Measurements from ENCODE around the gene KDM4C. TPM values are rescaled to one million over a fixed set of nuclear protein-coding genes. Genes with fewer than 3 reads are reported as not detected.

KDM4C gene
- total RNA-seq, 1 experiment from 2014 or later = 4.8 TPM

- no TSS peak for BruUV-seq (replicated peaks)
- TF ChIP-seq CTCF (conservative IDR thresholded peaks at IDR 0.05; ENCODE audit: low read depth, low read length) (no peak), EZH2 (IDR thresholded peaks at IDR 0.05; ENCODE audit: borderline replicate concordance, low read depth, low read length, poor library complexity, severe bottlenecking) (no peak)
- Histone ChIP-seq H3K9me3 (ENCODE audit: low read depth, low read length, poor library complexity, severe bottlenecking) (no peaks in the 10 kb centered on the region), H3K27ac (ENCODE audit: low read depth, low read length, poor library complexity, severe bottlenecking) (no peak overlapping the region), H3K4me3 (ENCODE audit: low read depth, low read length, poor library complexity, severe bottlenecking) (no peak overlapping the region), H3K36me3 (ENCODE audit: insufficient read depth, low read length, poor library complexity, severe bottlenecking) (no peaks in the 10 kb centered on the region), H3K4me1 (ENCODE audit: insufficient read depth, low read length, poor library complexity, severe bottlenecking) (no peaks in the 10 kb centered on the region), H3K27me3 (replicated peaks; ENCODE audit: insufficient read depth, low read depth, low read length, poor library complexity) (no peaks in the 10 kb centered on the region)
- CTCF ChIA-PET = no interaction called here
- intact Hi-C loops (cut with micrococcal nuclease; ENCODE audit: unreplicated experiment) = loop anchor here (10.0 kb wide), 1 partner anchor 259 kb away; no protein-coding TSS in a partner anchor
- DNase-seq (ENCODE audit: low spot score) = no peak
- POLR2A ChIA-PET (ENCODE audit: low non-redundant PET) = no interaction called here
Measured at GRCh38 chr9:6915635-6916034, 157.9 kb downstream of the KDM4C start.

GRCh38 chr9:6917162-6917561, 159.4 kb downstream of the KDM4C start:
- Histone ChIP-seq H3K4me1 (ENCODE audit: insufficient read depth, low read length, poor library complexity, severe bottlenecking) (no peaks in the 10 kb centered on the region), H3K36me3 (ENCODE audit: insufficient read depth, low read length, poor library complexity, severe bottlenecking) (no peaks in the 10 kb centered on the region), H3K9me3 (ENCODE audit: low read depth, low read length, poor library complexity, severe bottlenecking) (no peaks in the 10 kb centered on the region), H3K27ac (ENCODE audit: low read depth, low read length, poor library complexity, severe bottlenecking) (no peak overlapping the region), H3K4me3 (ENCODE audit: low read depth, low read length, poor library complexity, severe bottlenecking) (no peak overlapping the region), H3K27me3 (replicated peaks; ENCODE audit: insufficient read depth, low read depth, low read length, poor library complexity) (no peaks in the 10 kb centered on the region)
- ChIA-PET CTCF (no interaction called here), POLR2A (ENCODE audit: low non-redundant PET) (no interaction called here)
- intact Hi-C loops (cut with micrococcal nuclease; ENCODE audit: unreplicated experiment) = loop anchor here (10.0 kb wide), 1 partner anchor 258 kb away; no protein-coding TSS in a partner anchor
- TF ChIP-seq EZH2 (IDR thresholded peaks at IDR 0.05; ENCODE audit: borderline replicate concordance, low read depth, low read length, poor library complexity, severe bottlenecking) (no peak), CTCF (conservative IDR thresholded peaks at IDR 0.05; ENCODE audit: low read depth, low read length) (no peak)
- no peak for DNase-seq (ENCODE audit: low spot score)
- no TSS peak for BruUV-seq (replicated peaks)

GRCh38 chr9:6920041-6920440, 162.3 kb downstream of the KDM4C start:
- Histone ChIP-seq H3K36me3 (ENCODE audit: insufficient read depth, low read length, poor library complexity, severe bottlenecking) (no peaks in the 10 kb centered on the region), H3K27me3 (replicated peaks; ENCODE audit: insufficient read depth, low read depth, low read length, poor library complexity) (peaks cover 3% of the 10 kb centered on the region), H3K9me3 (ENCODE audit: low read depth, low read length, poor library complexity, severe bottlenecking) (no peaks in the 10 kb centered on the region), H3K27ac (ENCODE audit: low read depth, low read length, poor library complexity, severe bottlenecking) (no peak overlapping the region), H3K4me3 (ENCODE audit: low read depth, low read length, poor library complexity, severe bottlenecking) (no peak overlapping the region), H3K4me1 (ENCODE audit: insufficient read depth, low read length, poor library complexity, severe bottlenecking) (no peaks in the 10 kb centered on the region)
- intact Hi-C loops (cut with micrococcal nuclease; ENCODE audit: unreplicated experiment) = no loop called here
- ChIA-PET POLR2A (ENCODE audit: low non-redundant PET) (no interaction called here), CTCF (no interaction called here)
- DNase-seq (ENCODE audit: low spot score) = no peak
- no peak for TF ChIP-seq CTCF (conservative IDR thresholded peaks at IDR 0.05; ENCODE audit: low read depth, low read length)
- TF ChIP-seq EZH2 (IDR thresholded peaks at IDR 0.05; ENCODE audit: borderline replicate concordance, low read depth, low read length, poor library complexity, severe bottlenecking) = no peak
- BruUV-seq (replicated peaks) = no TSS peak
